Measurements from ENCODE around the gene GTF2E1.

The GTF2E1 gene

DNA sequence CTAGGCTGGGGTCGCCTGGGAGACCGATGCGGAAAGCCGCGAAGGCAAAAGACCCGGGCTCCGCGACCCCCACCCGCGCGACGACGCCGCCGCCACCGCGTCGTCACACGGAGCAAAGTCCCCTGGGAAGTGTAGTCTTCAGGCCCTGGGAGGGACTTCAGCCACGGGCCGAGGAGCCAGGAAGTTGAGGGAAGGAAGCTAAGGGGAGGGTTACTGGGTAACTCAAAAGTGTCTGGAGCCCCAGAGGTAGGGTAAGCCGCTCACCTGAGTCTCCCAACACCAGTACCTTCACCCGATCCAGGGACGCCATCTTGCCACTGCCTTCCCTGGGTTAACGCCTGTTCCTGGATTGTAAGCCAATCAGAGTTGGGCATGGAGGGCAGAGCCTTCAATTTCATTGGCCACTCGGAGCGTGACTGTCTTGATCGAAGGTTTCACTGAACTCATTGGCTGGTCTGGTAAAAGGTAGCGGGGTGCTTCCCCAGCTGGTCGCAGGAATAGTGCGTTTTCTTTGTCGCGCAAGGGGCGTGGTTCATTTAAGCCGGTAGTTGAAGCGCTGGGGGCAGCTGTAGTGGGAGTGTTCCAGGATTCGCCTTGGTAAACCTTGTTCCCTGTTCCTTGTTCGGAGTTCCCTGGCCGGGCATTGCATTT is at the start of gene GTF2E1, which contains the start of gene RABL3:
Gene GTF2E1, plus strand, starts transcription at position 547 of the 651 bp plus-strand sequence. CDS start 7,809 bp downstream, outside the sequence.
Gene RABL3, minus strand, starts transcription at position 319 of the 651 bp plus-strand sequence. Its CDS starts 9 bp downstream, at position 310.
- peak; percentile 99 for DNase-seq

DNA sequence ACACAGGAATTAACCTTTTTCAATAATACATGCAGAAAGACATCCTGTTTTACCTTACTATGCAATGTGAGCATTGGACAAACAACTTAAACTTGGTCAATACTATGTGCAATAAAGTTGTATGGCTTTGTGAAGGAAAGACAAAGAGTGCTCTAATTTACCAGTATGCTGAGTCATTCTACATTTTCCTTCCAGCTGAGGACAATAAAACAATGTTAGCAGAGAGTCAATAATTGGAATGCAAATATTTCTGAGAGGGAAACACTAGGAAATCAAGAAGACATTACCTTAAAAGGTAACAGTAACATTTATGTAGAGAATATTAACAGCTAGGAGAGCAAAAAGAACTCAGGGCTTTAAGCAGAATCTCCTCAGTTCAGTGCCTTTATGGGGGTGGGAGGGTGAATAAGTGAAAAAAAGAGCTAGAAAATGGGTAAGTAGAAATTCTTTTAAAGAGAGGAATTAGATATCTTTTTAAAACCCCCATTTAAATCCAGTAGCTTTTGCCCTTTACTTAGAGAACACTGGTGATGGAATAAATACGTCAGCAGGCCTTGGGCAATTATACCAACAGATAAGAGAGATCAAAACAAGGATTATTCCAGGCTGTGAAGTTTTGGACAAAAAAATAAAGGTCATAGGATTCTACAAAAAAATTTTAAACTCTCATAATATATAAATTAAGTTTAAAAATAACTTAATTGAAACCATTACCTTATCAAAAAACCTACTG is 48.9 kb upstream of the GTF2E1 start:
- DNase-seq = no peak

DNA sequence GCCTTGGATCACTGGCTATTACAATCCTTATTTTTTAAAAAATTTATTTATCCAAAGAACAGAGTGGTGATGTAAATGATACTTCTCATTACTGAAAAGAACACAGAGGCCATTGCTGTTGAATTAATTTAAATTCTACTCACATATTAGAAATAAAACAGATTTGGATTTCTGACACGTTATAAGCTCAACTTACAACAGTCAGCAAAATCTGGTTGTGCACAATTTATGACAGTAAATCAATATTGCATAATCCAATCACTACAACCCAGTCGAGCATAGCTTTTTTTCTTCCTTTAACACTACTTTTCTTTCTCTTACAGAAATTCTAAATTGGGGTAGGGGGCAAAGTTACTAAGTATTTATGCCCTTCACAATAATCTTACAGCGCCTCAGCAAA is 43.2 kb upstream of the GTF2E1 start:
- DNase-seq = no peak

DNA sequence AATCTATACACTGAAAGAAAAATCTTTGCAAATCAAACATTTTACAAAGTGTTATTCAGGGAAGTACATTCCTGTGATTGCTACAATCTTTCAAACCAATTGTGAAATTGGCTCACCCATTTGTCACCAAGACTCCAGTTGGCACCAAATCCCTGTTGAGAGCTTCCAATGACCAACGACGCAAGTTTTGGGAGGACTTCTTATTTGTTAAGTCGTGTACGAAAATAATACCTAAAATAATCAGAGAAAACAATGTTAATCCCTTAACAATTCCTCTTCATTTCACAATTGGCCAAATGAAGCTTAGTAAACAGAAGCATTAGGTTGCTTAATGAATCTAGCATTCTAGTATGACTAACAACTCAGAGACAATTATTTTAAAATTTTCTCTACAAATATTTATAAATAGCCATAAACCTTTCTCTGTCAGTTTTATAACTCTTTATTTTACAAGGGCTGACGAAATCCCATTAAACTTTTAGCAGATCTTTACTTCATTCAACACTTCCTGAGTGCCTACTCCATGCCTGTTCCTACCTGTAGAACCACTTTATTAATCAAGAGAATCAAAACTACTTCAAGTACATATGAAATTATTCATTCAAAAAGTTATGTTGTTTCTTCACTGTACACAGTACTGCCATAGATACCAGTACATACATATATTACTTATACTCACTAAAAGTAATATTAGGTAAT is 36.5 kb upstream of the GTF2E1 start:
- DNase-seq = no peak

DNA sequence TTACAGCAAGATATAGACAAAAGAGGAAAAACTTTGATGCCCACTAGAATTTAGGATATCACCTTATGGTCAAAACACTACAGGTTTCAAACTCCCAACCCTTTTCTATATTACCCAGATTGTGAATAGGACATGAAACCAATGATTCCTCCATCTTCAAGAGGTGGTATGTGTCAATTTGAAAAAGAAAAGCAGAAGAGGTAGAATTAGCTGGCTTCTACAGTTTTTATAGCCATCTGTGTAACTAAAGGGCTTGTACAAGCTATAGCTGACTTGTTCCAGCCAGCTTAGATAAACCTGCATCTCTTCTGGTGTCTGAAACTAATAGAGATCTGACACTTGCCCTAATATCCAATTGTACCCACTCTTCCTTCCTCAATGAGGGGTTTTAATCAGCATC is 35.6 kb upstream of the GTF2E1 start:
- no peak for DNase-seq

DNA sequence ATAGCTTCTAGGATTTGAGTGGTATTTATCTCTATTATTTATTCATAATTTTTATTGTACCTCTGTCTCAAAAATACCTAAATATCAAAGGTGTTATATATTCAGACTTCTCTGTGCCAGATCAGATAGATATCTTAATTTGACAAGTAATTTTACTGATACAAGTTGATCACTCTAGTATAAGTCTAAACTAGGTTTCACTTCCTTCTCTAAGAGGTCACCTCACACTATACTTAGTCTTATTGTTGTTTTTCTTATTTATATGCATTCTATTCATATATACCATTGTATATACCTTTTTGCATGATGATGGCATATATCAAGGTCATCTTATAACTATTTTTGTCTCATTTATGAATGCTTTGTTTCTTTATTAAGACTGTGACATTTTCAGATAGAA is 34.1 kb upstream of the GTF2E1 start:
- no peak for DNase-seq

DNA sequence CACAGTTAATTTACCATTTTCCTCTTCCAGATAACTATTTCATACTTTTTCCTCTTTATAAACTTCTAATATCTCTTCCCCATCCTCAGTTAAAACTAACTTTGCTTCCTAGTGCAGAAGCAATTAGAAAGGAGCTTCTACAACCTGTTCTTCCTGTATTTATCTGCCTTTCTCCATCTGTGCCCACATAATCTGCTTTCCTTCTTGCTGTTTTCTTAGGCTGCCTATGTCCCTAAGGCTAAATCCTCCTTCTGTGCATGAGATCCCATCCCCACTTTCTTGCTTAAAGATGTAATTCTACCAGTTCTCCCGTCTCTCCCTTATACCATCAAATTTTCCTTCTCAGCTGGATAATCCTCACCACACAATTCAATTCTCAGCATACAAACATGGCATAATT is 32.2 kb upstream of the GTF2E1 start:
- DNase-seq = no peak

DNA sequence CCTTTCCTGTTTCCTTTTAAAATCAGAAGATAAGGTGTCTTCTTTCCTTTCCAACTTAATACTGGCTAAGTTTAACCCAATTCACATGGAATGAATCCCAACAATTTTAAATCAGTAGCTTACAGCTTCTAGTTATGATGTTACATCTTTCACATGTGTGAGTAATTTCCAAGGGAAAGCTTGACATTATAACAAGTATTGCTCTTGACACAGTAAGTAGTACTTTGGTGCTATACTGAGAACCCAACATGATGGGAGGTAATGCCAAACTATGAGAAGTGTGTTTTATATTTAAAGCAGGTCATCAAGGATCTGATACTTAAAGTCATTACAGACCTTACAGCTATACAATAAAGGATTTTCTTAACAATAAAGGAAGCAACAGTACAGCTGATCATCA is 29.3 kb upstream of the GTF2E1 start:
- no peak for DNase-seq

DNA sequence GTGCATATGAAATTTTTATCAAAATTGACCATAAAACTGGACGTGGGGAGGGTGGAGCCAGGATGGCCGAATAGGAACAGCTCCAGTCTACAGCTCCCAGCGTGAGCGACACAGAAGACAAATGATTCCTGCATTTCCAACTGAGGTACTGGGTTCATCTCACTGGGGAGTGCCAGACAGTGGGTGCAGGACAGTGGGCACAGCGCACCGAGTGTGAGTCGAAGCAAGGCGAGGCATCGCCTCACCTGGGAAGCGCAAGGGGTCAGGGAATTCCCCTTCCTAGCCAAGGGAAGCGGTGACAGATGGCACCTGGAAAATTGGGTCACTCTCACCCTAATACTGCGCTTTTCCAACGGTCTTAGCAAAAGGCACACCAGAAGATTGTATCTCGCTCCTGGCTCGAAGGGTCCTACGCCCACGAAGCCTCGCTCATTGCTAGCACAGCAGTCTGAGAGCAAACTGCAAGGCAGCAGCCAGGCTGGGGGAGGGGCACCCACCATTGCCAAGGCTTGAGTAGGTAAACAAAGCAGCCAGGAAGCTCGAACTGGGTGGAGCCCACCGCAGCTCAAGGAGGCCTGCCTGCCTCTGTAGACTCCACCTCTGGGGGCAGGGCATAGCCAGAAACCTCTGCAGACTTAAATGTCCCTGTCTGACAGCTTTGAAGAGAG is 23.2 kb upstream of the GTF2E1 start:
- DNase-seq = peak; percentile 85

DNA sequence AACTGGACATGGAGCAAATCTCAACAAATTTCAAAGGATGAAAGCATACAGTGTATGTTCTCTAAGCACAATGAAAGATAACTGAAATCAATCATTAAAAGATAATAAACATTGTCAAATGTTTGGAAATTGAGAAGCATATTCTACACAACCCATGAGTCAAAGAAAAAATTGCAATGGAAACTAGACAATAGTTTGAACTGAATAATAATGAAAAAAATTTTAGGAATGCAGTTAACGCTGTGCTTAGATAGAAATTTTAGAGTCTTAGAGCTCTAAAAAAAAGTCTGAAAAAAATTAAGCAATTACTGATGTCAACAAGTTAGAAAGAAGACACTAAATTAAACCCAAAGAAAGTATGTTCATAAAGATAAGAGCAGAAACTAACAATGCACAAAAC is 15.8 kb upstream of the GTF2E1 start:
- DNase-seq = no peak

DNA sequence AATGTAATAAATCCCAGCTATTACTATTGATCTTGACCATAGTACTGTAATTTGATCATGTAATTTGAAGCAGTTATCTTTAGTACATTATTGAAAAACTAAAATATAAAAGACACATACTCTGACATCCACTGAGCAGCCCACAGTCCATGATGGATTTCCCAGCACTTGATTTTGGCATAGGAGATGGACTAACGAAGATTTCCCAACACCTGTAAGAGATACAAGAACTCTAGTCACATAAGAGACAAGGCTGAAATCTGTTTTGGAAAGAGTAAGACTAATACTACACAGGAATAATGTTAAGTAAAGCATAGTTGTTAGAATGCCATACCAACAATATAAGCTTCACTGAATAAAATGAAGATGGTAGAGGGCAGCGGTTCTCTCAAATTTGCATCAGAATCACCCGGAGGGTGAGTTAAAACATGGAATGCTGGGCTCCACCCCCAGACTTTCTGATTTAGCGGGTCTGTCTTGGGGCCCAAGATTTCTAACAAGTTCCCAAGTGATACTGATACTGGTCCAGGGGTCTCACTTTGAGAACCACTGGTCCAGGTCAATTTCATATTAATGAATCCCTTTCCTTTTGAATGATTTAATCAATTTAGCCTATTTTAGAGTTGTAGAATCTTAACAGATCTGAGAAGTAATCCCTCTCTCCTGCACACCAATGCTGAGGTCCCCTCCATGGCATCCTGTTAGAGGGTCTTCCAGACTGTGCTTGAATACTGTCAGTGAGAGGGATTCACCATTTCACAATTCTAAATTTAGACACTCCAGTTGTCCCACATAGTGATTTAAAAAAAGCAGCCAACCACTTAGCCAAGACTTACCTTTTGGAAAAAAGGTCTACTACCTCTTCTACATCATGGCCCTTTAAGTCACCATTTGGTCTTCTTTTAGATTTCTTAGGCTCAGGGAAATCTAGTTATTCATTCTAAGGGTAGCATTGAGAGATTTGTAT is 11.7 kb upstream of the GTF2E1 start:
- DNase-seq = no peak

DNA sequence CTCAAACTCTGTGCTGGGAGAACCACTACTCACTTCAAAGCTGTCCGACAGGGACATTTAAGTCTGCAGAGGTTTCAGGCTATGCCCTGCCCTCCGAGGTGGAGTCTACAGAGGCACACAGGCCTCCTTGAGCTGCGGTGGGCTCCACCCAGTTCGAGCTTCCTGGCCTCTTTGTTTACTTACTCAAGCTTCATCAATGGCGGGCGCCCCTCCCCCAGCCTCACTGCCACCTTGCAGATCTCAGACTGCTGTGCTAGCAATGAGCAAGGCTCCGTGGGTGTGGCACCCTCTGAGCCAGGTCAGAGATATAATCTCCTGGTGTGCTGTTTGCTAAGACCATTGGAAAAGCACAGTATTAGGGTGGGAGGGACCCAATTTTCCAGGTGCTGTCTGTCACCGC is 4.5 kb upstream of the GTF2E1 start:
- DNase-seq = peak; percentile 10

DNA sequence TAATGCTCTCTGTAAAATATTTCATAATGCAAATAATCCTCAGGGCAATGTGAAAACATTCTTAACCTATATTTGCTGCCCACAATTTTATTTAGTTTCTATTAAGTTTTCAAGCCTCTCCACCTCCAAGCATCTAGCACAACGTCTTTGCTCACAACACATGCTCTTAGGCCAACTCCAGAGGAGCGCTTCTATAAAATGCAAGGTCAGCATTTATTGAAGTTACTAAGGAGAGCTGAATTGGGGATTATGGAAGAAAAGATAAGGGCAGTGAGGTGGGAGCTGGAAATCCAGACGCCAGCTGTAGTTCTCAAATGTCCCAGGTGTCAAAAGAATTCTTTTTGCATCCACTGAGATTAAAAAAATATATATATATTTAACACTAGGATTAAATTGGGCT is 1.2 kb upstream of the GTF2E1 start:
- peak; percentile 12 for DNase-seq

DNA sequence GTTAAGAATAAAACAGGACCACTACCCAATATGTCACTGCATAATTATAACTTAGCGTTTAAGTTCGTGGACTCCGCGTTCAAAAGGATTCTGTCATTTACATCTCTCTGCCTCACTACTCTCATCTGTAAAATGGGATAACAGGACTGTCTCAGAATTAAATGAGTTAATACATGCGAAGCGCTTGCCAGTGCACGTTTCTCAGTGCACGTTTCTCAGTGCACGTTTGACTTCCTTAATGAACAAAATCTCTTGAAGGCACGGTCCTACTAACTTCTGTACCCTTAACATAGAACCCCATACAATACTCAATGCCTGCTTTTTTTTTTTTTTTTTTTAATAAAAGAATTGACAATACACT is 727 bp upstream of the GTF2E1 start:
- DNase-seq = no peak

DNA sequence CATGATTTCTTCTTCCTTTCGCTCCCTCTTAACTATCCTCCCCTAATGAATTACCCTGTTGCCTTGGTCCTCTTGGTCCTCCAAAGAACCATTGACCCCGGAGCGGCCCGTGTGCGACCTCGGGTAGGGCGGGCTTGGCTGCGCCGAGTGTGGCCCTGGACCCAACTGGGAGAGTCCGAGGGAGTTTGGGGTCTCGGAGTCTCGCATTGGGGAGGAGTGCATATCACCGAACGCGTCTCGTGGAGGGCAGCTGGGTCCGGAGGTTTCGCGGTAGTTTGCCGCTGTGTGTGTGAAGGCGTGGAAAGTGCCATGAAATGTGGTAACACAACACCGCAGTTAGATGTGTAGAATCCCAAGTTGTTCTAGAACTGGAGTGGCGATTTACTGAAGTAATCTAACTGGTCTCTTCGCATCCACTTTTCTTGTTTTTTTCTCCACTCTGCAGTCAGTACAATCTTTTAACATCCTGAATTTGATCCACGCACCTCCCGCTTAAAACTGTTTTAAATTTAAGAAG is 363 bp downstream of the GTF2E1 start:
- no peak for DNase-seq

DNA sequence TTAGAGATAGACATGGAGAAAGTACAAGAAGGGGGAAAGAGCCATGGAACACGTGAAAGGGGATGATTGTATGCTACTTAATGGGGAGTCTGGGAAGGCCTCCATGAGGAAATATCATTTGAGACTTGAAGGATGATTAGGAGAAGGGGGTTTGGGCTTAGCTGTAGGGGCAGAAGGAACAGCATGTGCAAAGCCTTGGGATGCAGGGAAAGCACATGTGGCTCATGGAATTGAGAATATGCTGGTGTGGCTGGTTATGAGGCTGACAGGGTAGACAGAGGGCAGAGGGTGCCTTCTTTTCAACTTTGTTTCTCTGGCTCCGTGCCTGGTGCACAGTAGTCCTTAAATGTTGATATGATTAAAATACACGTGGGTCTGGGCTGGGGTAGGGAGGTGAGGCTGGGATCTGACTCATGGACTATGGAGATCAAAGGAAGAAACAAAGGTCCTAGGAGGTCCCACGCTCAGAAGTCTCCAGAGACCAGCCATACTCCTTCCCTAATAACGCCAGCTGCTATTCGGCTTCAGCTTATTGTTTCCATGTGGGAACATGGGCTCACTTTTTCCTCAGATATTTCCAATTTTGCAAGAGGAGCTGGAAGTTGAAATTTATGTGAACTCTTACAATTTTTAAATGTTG is 1.1 kb downstream of the GTF2E1 start:
- no peak for DNase-seq

DNA sequence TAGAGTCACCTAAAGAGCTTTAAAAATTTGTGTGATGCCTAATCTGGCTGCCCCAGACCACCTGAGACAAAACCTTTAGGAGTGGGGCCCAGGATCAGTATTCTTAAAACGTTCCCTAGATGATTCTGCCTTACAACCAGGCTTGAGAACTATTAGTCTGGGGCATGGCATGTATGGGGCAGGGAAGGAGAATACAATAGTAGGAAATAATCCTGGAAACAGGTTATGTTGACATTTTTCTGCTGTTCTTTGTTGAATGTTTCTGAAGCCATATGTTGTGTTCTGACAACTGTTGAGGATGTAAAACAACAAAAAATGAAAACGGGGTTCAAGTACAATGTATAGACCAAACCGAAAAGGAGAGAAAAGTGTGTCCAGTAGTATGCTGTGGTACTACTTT is 2.9 kb downstream of the GTF2E1 start:
- DNase-seq = no peak

DNA sequence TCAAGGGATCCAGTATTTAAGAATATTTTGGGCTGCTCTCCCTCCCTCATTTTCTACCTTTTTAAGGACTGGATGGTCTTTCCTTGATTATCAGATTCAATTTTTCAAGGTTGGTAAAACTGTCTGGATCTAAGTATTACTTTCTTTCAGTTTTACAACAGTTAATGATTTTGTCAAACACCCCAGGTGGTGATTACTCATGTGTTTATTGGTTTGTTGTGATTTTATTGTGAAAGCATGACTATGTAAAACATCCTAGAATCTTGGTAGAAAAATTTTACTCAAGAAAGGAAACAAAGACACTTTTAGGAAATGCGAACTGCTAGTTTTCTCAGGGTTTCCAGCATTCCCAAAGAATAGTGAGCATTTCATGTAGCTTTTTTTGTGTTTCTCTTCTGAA is 7.3 kb downstream of the GTF2E1 start:
- DNase-seq = no peak

DNA sequence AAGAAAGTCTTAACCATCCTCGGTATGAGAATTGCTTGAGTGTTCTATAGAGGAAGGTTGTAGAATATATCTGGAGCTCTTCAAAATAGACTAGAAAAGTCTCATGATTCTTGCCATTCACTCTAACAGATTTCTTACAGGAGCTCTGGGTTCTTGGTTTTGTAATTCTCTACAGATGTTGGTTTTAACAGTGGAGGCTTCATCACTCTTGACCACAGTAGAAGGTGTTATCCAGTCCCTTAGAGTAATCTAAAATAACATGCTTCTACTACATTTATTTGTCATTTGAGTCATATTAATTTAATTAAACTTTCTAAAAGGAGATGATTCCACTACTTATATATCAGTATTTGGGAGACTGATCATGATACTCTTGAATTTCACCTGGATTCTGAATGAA is 9.7 kb downstream of the GTF2E1 start:
- DNase-seq = no peak

DNA sequence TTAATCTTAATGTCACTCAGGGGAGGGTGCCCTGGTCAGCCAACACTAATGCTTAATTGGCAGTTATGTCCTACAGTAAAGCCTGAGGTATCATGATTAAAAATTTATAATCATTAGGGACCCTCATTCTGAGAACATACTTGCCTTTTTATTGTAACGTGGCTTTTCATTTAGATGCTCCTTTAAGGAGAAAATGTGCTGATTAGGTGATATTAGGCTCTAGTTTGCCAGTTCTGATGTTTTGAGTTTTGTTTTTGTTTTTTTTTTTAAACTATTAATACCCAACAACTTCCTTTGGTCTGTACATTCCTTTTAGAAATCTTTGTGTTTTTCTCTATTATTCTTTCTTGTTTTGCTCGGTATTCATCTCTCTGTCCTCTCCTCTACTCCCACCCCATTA is 10.3 kb downstream of the GTF2E1 start:
- DNase-seq = no peak

DNA sequence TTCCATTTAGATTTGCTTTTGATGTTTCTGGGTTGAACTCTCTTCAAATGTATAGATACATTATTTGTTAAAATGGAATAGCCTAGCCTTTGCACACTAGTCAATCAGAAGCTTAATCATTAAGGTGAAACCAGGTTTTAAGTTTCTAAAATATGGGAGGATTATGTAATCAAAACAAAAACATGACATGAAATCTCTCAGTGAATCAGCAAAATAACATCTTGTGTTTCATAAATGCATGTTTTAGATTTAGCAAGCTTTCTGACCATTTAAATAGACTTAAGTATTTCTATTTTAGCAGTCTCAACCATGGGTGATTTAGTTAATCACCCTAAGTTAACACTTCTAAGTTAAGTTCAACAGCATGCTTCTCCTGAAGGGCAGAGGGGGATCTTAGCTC is 11.3 kb downstream of the GTF2E1 start:
- no peak for DNase-seq

DNA sequence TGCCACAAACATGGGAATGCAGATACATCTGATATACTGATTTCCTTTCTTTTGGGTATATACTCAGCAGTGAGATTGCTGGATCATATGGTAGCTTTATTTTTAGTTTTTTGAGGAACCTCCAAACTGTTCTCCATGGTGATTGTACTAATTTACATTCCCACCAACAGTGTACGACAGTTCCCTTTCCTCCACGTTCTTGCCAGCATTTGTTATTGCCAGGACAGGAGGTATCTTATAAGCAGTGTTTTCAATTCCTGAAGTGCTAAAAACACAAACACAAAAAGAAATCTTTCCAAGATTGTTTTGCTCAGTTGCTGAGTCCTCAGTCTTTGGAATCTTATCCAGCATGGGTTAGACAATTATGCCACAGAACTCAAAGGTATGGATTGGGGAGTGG is 13.5 kb downstream of the GTF2E1 start:
- no peak for DNase-seq
